Activated T-helper 9 cell treated with anti-CD3 and anti-CD28 coated beads, Interleukin-2, amount 50 U/mL, for 16 hours (primary cell): Measurements from ENCODE around the gene SEMA5B.

Experiments
- DNase-seq: peaks from one replicate; pipeline ENCODE4 v3.0.0-alpha.2; 2020; ENCODE audit warnings: low read depth

Gene SEMA5B

DNA sequence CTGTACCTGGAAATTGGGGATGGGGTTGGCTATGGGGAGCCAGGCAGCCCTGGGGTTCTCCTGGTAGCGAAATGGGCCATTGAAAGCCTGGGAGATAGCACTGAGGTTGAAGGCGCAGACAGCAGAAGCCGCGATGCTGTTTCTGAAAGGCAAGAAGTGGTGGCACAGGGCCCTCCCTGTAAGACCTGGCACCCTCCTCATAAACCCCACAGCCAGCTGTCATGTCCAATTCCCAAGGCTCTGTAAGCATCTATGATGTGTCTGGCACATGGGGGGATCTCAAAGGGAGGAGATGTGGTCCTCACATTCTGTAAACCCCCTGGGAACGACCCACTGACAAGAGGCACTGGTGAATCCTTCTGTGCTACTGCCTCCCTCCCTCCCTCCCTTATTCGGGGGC lies 104.0 kb downstream of the SEMA5B start:
- DNase-seq: no peak

GRCh38 chr3:122921791-122922651 lies 105.5 kb downstream of the SEMA5B start:
- DNase-seq: no peak

GRCh38 chr3:122920986-122921385 lies 106.6 kb downstream of the SEMA5B start:
- DNase-seq: no peak

- DNase-seq: no peak
Observed at GRCh38 chr3:122919291-122919610, 108.3 kb downstream of the SEMA5B start.

- no peak for DNase-seq
Observed at GRCh38 chr3:122918576-122919290, 108.8 kb downstream of the SEMA5B start.

DNA sequence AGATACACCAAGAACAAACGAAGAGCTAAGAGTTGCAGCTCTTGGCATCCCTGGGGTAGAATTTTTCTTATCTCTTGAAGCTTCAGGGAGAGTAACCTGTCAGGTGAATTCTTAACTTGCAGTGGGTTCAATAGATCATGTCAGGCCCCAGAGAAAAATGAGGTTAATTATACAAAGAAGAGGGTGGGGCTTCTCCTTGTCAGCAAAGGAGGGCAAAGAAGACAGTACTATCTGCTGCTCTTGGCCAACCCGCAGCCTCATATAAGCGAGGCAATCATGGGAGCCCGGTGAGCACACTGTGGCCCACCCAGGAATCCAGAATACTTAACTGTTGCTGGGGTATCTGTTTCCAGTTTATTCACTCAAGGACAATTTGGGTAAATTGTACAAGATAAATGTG lies 110.2 kb downstream of the SEMA5B start:
- DNase-seq: no peak

- no peak for DNase-seq
Observed at GRCh38 chr3:122916580-122916979, 111.0 kb downstream of the SEMA5B start.

GRCh38 chr3:122916084-122916483 lies 111.5 kb downstream of the SEMA5B start:
- no peak for DNase-seq

DNA sequence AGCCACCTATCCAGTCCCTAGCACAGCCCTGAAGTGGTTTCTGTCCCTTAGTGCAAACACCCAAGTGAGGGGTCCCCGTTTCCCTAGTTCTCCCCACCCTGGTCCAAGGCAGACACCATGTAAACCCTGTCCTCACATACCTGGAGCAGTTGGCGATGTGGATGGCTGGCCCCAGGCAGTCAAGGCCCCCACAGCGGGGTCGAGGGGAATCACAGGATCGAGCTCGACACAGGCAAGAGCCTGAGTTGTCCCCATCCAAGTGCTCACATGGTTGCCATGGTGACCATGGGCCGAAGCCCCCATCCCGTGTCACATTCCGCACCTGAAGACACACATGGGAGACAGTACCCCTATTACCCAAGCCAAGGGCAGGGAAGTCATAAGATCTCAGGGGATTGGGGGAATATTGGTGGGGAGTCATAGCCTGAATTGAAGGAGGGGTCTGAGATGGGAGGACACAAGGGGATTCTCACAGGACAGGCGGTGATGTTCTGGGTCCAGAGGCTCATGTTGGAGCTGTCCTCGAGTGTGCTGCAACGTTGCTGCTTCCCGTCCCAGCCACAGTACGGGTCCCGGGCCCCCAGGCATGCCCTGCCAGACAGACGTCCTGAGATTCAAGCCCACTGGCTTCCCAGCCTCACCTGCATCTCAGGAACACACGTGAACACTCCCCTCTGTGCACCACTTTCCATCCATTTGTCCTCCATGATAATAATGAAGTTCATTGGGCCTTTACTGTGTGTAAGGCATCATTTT lies 112.1 kb downstream of the SEMA5B start:
- no peak for DNase-seq

DNA sequence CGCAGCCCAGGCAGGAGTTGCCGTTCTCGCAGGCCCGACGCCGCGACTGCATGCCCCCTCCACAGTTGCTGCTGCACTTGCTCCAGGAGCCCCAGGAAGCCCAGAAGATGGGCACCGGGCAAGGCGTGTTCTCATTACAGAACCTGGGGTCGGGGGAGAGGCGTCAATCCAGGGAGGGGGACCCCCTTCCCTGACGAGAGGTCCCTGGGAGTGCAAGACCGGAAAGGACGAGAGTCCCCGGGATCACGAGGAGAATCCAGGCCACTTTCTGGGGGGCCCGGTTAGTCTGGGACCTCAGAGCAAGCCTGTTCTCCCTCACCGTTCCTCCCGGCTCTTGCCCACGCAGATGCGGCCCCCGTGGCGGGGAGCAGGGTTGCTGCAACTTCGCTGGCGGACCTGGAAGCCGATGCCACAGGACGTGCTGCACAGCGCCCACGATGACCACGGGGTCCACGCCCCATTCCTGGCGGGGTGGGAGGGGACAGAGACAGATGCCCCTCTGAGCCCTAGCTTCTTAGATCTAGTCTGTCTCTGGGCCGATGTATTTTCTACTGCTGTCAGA lies 113.9 kb downstream of the SEMA5B start:
- DNase-seq: no peak

DNA sequence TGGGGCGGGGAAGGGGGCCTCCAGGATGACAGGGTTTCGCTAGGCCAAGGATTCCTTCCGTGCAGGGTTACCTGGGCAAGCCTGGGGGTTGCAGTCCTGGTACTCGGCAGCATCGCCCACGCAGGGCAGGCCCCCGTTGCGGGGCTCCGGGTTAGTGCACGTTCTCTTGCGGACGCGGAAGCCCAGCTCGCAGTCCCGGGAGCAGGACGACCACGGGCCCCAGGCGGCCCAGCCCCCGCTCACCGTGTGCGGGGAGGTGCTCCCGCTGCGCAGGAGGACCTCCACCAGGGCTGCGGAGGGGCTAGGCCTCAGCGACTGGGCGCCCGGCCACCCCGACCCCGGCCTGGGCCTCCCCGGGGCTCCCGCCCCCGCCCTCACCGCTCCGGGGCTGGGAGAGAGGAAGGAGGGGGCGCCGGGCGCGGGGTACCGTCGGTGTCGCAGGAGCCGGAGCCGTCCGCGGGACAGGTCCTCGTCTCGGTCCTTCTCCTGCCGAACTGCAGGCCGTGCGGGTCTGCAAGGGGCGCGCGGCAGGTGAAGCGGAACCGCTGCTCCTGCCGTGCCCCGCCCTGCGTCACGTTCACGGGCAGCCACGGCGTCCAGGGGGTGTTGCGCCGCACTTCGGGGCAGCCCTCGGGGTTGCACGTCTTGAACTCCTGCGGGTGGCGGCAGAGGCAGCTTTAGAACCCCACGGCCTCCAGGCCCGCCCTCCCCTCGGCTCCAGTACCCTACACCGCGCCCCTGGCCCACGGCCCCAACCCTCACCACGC lies 114.6 kb downstream of the SEMA5B start:
- no peak for DNase-seq

- no peak for DNase-seq
Observed at GRCh38 chr3:122911901-122912300, 115.7 kb downstream of the SEMA5B start.

- no peak for DNase-seq
Observed at GRCh38 chr3:122908251-122908650, 119.3 kb downstream of the SEMA5B start.

GRCh38 chr3:122907471-122907870 lies 120.1 kb downstream of the SEMA5B start:
- DNase-seq: no peak

GRCh38 chr3:122903171-122903570 lies 124.4 kb downstream of the SEMA5B start:
- DNase-seq: no peak

GRCh38 chr3:122902326-122902725 lies 125.2 kb downstream of the SEMA5B start:
- no peak for DNase-seq

DNA sequence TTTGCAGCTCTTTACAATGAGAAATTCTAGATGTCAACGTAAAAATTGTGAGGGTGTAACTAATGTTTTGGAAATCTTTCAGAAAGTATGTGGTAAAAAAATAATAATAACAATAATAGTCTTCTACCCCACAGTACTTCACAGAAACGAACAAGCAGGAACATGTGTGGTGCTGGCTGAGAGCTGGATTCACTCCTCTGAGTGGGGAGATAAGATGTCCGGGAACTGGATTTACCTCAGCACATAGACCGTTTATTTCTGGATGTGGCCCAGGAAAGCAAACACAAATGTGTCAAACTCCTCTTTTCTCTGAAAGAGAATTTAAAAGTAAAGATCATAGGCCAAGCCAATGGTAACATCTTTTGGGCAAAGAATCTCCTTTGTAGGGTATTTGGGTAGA lies 129.3 kb downstream of the SEMA5B start:
- DNase-seq: no peak

DNA sequence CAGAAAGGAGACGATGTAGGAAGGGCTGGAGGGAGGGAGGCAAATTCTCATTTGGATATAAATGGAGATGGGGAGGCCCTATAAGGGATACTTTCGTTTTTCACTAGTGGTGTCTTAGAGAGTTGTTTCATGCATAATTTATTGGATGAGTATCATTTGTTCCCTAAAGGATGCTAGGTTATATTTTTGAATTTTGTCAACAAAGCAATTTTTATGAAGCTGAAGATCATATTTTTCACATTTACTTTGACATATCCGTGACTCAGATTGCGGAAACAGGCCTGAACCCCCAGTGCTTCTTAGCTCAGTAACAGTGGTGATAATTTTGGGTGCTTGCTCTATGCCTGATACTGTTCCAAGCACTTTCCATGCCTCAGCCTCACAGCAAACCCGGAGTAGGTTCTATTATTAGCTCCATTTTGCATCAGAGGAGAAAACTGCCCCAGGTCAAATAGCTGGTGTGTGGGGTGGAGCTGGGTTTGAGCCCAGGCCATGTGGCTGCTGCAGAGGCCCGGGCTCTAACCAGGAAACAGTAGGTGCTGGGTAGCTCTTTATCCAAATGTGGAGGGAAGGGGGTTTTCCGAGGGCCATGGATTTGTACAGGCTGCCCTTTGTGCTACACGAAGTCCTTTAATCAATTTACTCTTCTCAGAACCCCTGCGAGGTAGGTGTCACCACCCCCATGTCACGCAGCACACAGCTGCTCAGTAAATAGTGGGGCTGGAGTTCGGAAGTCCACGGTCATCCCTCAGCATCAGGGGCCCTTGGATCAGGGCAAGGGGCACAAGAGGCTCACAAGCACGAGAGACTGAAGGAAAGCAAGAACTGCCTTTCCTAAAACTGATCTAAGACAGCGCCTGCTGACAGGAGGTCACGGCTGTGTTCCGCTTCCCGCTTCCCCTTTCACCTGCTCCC lies 133.6 kb downstream of the SEMA5B start:
- DNase-seq: no peak

DNA sequence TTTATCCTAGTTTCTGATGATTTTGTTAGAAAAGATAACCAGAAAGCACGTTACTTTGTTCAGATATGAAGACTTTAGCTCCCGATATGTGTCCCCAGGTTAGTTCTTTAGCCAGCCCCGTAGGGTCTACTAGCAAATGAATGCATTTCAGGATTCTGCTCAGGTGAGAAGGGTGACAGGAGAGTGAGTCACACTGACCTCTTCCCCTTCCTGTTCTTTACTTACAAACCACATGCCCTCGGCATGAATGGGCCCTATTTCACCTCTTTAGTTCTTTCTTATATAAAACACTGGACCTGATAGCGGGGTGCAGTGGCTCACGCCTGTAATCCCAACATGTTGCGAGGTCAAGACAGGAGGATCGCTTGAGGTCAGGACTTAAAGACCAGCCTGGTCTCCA lies 134.3 kb downstream of the SEMA5B start:
- no peak for DNase-seq

- DNase-seq: no peak
Observed at GRCh38 chr3:122892118-122892960, 135.2 kb downstream of the SEMA5B start.
